Thymus (tissue), 11 donors: ENCODE results near the gene MAPK10. TPM values are rescaled to one million over a fixed set of nuclear protein-coding genes. Genes with fewer than 3 reads are reported as not detected.

Experiments
- DNase-seq, 9 donors: peaks; one replicate each; pipeline ENCODE4 v3.0.0-alpha.2; 2013; ENCODE audit warnings: low spot score in 9 of 9, low read depth in 6 of 9, missing footprints in 1 of 9
- H3K27ac ChIP-seq, 2 donors: one replicate each; pipeline ENCODE4 v1.5.1; 2013; ENCODE audit warnings: control low read depth in 1 of 2, low read depth in 1 of 2, low read length in 1 of 2, mild to moderate bottlenecking in 1 of 2, moderate library complexity in 1 of 2
- H3K27me3 ChIP-seq, 2 donors: one replicate each; pipeline ENCODE4 v1.5.1; 2013; ENCODE audit warnings: low read length in 1 of 2; ENCODE audit not compliant: control insufficient read depth in 2 of 2, insufficient read depth in 1 of 2
- H3K36me3 ChIP-seq, 2 donors: one replicate each; pipeline ENCODE4 v1.5.1; 2013; ENCODE audit warnings: low read length in 1 of 2, mild to moderate bottlenecking in 1 of 2, moderate library complexity in 1 of 2; ENCODE audit not compliant: control insufficient read depth in 2 of 2, insufficient read depth in 2 of 2
- H3K4me1 ChIP-seq, 2 donors: one replicate each; pipeline ENCODE4 v1.5.1; 2013; ENCODE audit warnings: low read length in 2 of 2; ENCODE audit not compliant: control insufficient read depth in 2 of 2, insufficient read depth in 2 of 2
- H3K4me3 ChIP-seq, 2 donors: one replicate each; pipeline ENCODE4 v1.5.1; 2013; ENCODE audit warnings: low read length in 2 of 2, control low read depth in 1 of 2, mild to moderate bottlenecking in 1 of 2
- H3K9me3 ChIP-seq, 2 donors: one replicate each; pipeline ENCODE4 v1.5.1; 2013; ENCODE audit warnings: low read length in 1 of 2, mild to moderate bottlenecking in 1 of 2; ENCODE audit not compliant: control insufficient read depth in 2 of 2, insufficient read depth in 1 of 2
- WGBS: extraction: QIAGEN DNeasy Blood & Tissue Kit; methylation state at CpG from one replicate; pipeline ENCODE4 v1.1.7; 2013; 5-methylcytosine and 5-hydroxymethylcytosine counted together
- polyA plus RNA-seq: library from polyadenylated mRNA; stranded (reverse); fragments of 200-250 nt; gene quantifications from one replicate; pipeline ENCODE4 v1.2.3, GENCODE V29; 2013
- total RNA-seq: library from RNA; stranded (reverse); fragments of 120-200 nt; gene quantifications from one replicate; pipeline ENCODE4 v1.2.4, GENCODE V29; 2013
- donor health status: healthy.

Gene MAPK10
- total and polyA plus RNA-seq, 2 donors = 3.7 to 8.6 TPM

DNA sequence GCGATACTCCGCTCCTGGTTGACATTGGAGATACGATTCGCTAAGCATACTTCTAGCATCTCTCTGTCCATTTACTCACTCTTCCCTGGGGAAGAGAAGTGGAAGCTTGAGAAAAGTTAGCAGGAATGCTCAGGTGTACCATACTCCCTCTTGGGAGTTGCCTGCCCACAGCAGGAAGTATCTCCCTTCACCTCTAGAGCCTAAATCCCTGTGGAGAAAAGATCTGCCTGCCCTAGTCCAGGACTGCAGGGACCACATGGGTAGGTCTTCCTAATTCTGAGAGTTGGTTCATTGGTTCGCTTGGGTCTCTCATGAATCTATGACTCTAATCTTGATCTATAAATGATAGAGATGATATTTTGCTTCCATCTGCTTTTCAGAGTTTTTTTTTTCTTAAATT is 26.3 kb upstream of the MAPK10 start:
- no peak overlapping the region for H3K27ac ChIP-seq

DNA sequence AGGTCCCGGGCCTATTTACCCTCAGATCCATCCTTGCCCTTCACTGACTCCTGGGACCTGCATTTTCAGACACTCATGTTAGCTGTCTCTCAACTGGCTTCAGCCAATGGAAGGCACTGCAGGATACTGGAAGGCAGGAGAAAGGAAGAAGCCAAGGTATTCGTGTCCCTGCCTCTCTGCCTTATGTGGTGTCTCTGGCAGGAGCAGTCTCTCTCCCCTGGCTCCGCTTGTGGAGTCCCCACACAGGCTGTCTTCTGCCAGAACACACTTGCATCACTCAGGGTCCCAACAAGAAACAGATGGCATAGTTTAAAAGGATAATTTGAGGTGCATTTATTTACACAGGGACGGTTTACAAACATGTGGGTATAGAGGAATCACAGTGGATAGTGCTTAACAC is 21.6 kb upstream of the MAPK10 start:
- WGBS = 96% methylated on average over 4 of the region's 4 CpGs
- H3K4me1 ChIP-seq = no peaks in the 10 kb centered on the region
- no peaks in the 10 kb centered on the region for H3K36me3 ChIP-seq
- peaks cover 0 to 4% of the 10 kb centered on the region in 2 donors for H3K9me3 ChIP-seq
- no peak for DNase-seq
- no peaks in the 10 kb centered on the region for H3K27me3 ChIP-seq
- H3K4me3 ChIP-seq = no peak overlapping the region
- no peak overlapping the region for H3K27ac ChIP-seq

More for the DNA sequence above, 26.3 kb upstream of the MAPK10 start:
- 99% methylated on average over 5 of the region's 5 CpGs for WGBS
- Histone ChIP-seq H3K4me3 (no peak overlapping the region), H3K36me3 (no peaks in the 10 kb centered on the region), H3K27me3 (no peaks in the 10 kb centered on the region), H3K4me1 (no peaks in the 10 kb centered on the region), H3K9me3 (no peaks in the 10 kb centered on the region)
- no peak for DNase-seq

DNA sequence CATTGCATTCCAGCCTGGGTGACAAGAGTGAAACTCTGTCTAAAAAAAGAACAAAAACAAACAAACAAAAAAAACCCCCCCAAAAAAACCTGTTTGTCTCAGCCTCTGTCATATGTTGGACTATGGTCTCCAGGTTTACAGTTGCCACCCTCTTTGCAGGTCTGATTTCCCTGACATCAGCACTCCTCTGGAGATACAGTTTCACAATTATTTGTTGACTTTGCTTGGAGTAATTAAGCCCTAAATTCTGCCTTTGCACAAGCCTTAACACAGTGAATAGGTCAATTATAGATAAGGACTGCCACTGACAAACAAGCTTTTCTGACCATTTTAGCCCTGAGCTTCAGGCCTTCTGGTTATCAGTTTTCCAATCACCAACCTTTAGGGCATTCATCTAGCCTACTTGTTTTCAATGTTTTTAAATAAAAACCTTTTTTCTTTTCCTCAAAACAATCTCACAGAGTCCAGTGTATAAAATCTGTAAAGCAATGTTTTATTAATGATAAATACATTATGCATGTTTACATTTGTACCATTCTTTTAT is 20.4 kb upstream of the MAPK10 start:
- H3K36me3 ChIP-seq = no peaks in the 10 kb centered on the region
- H3K27me3 ChIP-seq = no peaks in the 10 kb centered on the region
- H3K4me1 ChIP-seq = no peaks in the 10 kb centered on the region
- H3K9me3 ChIP-seq = peaks cover 0 to 4% of the 10 kb centered on the region in 2 donors
- H3K4me3 ChIP-seq = no peak overlapping the region
- no peak for DNase-seq
- H3K27ac ChIP-seq = no peak overlapping the region

DNA sequence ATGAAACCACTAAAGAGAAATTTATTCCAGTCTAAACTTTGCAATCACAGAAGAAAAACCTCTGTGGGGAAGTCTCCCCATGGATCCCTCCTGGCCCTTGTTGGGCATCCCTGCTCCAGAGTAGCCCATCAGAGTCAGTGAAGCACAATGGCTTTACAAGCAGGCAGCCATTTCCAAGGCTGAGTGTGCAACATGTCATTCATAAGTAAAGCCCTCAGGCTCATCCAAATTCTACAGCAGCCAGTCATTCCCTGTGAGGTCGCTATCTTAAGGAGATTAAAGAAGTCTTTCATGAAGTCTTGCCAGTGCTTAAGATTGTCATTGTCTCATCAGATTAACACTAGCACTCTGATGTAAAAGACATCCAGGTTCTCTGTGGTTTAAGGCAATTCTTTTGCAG is 17.0 kb upstream of the MAPK10 start:
- no peaks in the 10 kb centered on the region for H3K36me3 ChIP-seq
- no peak for DNase-seq
- H3K4me3 ChIP-seq = no peak overlapping the region
- H3K9me3 ChIP-seq = peaks cover 0 to 4% of the 10 kb centered on the region in 2 donors
- 94% methylated on average over 1 of the region's 1 CpG for WGBS
- no peaks in the 10 kb centered on the region for H3K27me3 ChIP-seq
- no peak overlapping the region for H3K27ac ChIP-seq
- no peaks in the 10 kb centered on the region for H3K4me1 ChIP-seq

DNA sequence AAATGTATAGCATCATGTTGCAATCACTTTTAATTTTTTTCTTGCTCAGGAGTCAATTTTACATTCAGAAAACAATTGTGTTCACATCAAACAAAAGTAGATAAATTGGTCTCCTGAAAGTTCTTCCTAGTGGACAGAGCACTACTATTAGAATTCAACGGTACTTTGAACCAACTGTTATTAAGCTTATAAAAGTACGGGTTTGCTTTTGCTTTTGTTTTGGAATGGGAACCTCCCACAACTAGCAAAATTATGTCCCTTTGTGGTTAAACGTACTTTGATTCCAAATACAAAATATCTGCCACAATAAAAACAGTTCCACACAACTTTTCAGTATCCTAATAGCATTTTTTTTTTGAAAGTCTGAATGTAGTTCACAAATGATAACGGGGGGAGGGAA is 8.6 kb upstream of the MAPK10 start:
- no peaks in the 10 kb centered on the region for H3K4me1 ChIP-seq
- no peaks in the 10 kb centered on the region for H3K36me3 ChIP-seq
- H3K27ac ChIP-seq = no peak overlapping the region
- no peak overlapping the region for H3K4me3 ChIP-seq
- 91% methylated on average over 4 of the region's 4 CpGs for WGBS
- no peak for DNase-seq
- no peaks in the 10 kb centered on the region for H3K27me3 ChIP-seq
- no peaks in the 10 kb centered on the region for H3K9me3 ChIP-seq

DNA sequence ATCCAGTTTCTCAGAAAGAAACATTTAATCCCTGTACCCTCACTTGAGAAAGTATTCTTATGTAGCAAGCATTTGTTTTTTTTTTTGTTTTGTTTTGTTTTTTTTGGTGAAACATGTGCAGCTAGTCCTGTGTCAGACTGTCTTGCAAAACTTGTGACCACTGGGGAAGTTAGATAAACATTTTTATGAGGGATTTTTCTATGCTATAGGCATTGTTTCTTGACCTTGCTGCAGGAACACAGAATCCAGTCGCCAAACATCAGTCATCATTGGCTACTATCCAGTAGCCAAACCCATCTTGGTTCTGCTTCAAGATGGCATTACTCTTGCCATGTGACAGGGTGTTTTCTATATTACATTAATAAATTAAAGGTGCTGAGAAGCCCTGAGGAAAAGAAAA is 7.7 kb upstream of the MAPK10 start:
- no peaks in the 10 kb centered on the region for H3K9me3 ChIP-seq
- DNase-seq = no peak
- no peaks in the 10 kb centered on the region for H3K36me3 ChIP-seq
- no peaks in the 10 kb centered on the region for H3K4me1 ChIP-seq
- 89% methylated on average over 1 of the region's 1 CpG for WGBS
- H3K27ac ChIP-seq = no peak overlapping the region
- no peak overlapping the region for H3K4me3 ChIP-seq
- no peaks in the 10 kb centered on the region for H3K27me3 ChIP-seq

DNA sequence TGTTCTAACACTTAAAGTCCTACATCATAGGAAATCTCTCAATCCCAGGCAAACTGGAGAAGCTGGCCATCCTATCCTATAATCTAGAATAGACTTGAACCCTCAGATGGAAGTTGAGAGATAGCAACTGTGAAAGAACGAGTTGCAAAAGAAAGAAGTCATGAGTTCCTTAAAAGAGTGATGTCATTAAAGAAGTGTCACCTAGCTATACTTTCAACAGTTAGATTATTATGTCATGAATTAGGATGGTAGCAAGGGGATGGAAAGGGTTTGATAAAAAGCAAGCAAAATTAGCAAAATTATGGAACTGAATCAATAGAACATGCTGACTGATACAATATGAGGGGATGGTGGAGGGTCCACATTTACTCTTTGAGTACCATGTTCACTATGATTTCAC is 7.1 kb upstream of the MAPK10 start:
- no peaks in the 10 kb centered on the region for H3K4me1 ChIP-seq
- no peak for DNase-seq
- no peaks in the 10 kb centered on the region for H3K36me3 ChIP-seq
- H3K4me3 ChIP-seq = no peak overlapping the region
- no peaks in the 10 kb centered on the region for H3K27me3 ChIP-seq
- no peaks in the 10 kb centered on the region for H3K9me3 ChIP-seq
- no peak overlapping the region for H3K27ac ChIP-seq
- WGBS = 95% methylated on average over 1 of the region's 1 CpG

DNA sequence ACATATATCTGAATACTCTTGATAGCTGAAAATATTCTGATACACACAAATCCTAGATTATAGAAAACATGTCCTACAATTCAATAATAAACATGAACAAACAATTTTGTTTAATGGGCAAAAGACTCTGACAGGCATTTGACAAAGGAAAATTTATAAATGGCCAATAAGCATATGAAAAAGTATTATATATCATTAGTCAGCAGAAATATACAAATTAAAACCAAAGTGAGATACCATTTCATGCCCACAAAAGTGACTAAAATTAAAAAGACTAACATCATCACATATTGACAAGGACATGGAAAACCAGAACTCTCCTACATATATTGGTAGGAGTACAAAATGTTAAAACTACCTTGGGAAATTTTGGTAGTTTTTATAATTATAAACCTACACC is 2.7 kb upstream of the MAPK10 start:
- Histone ChIP-seq H3K4me1 (peaks cover 0 to 13% of the 10 kb centered on the region in 2 donors), H3K27me3 (no peaks in the 10 kb centered on the region), H3K4me3 (no peak overlapping the region), H3K9me3 (no peaks in the 10 kb centered on the region), H3K27ac (no peak overlapping the region), H3K36me3 (no peaks in the 10 kb centered on the region)
- DNase-seq = no peak

DNA sequence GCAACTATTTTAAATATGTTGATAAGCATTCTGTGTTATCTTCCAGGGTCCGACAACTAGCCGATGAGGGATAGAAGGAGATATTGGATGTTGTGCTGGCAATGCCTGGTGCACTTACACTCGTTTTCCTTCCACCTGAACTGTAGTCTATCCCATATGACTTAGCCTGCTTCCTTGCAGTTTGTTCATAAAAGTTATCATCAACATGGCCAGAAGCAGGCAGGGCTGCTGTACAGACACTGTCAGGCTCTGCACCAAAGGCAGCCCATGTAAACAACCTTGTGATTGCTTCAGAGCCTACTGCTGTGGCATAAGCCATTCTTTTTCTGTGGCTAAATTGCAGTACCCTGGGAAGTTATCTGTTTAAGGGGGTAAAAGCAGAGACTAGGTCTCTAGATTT is 1.6 kb downstream of the MAPK10 start:
- H3K9me3 ChIP-seq = no peaks in the 10 kb centered on the region
- no peak overlapping the region for H3K27ac ChIP-seq
- no peaks in the 10 kb centered on the region for H3K27me3 ChIP-seq
- no peaks in the 10 kb centered on the region for H3K36me3 ChIP-seq
- 94% methylated on average over 3 of the region's 3 CpGs for WGBS
- H3K4me3 ChIP-seq = no peak overlapping the region
- peaks cover 0 to 13% of the 10 kb centered on the region in 2 donors for H3K4me1 ChIP-seq
- no peak for DNase-seq

DNA sequence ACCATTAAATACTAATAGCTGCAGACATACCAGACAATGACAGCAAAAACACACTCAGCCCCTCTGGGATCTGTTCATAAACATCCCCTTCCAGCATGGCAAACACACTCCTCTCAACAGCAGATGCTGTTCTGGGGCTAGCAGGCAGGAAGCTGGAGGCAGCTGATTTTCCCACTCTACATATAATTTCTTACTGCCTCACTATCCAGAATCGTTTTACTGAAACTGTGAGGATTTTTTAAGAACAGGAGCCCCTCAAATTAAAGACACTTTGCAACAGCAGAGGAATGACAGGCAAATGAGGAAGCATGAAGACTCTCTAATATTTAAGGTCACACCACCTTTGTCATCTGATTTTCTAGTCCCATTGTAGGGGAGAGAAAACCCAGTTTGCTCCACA is 2.2 kb downstream of the MAPK10 start:
- H3K36me3 ChIP-seq = no peaks in the 10 kb centered on the region
- H3K4me1 ChIP-seq = peaks cover 0 to 13% of the 10 kb centered on the region in 2 donors
- no peaks in the 10 kb centered on the region for H3K9me3 ChIP-seq
- no peak for DNase-seq
- H3K4me3 ChIP-seq = no peak overlapping the region
- no peak overlapping the region for H3K27ac ChIP-seq
- H3K27me3 ChIP-seq = no peaks in the 10 kb centered on the region
- 9% methylated on average over 1 of the region's 1 CpG for WGBS
